GM19328 (cell line): ENCODE data around the gene NR6A1.
"Not testable (repeated sequence)": the region's sequence is repeated elsewhere in the genome, so short reads cannot be mapped to it uniquely, and the experiment has no call there.

Source experiments
- ATAC-seq: cut with Tn5 transposase; IDR thresholded peaks from one replicate; pipeline ENCODE4 v1.9.1; 2021; ENCODE audit warnings: mild to moderate bottlenecking, moderate library complexity; ENCODE audit not compliant: unreplicated experiment

Gene NR6A1

GRCh38 chr9:124621371-124622328 lies 149.5 kb downstream of the NR6A1 start:
- no peak for ATAC-seq

GRCh38 chr9:124618476-124618875 lies 152.6 kb downstream of the NR6A1 start:
- ATAC-seq = no peak

DNA sequence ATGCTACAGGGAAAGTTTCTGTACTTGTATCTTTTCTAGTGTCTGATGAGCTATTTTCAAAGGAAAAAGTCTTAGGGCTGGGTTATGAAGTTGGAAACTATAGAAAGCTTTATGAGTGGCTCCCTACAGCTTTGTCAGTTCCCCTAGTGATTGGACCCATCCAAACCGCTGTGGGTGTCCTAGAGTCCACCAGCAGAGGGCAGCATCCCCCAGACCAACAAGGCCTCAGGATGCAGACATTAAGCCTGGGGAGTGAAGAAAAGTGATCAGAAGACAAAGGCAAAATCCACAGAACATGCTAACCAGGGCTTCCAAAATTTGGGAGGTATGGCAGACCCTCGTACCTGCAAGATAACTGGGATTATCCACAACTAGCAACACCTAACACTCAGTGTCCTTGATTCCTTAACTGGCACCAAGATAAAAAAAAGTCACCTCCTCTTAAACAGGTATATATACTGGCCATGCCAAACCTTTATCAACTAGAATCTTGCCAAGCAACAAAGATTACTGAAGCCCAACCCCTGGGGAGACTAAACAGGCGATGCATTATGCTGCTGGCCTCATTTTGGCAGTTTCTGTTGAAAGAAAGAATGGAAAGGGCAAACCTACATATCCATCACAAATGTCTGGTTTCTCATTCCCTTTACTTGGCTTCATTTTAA lies 153.5 kb downstream of the NR6A1 start:
- ATAC-seq = no peak

GRCh38 chr9:124616961-124617360 lies 154.2 kb downstream of the NR6A1 start:
- ATAC-seq = no peak

GRCh38 chr9:124615840-124616239 lies 155.3 kb downstream of the NR6A1 start:
- not testable (repeated sequence) for ATAC-seq

GRCh38 chr9:124615100-124615742 lies 155.9 kb downstream of the NR6A1 start:
- ATAC-seq = no peak

GRCh38 chr9:124613849-124614248 lies 157.3 kb downstream of the NR6A1 start:
- no peak for ATAC-seq

DNA sequence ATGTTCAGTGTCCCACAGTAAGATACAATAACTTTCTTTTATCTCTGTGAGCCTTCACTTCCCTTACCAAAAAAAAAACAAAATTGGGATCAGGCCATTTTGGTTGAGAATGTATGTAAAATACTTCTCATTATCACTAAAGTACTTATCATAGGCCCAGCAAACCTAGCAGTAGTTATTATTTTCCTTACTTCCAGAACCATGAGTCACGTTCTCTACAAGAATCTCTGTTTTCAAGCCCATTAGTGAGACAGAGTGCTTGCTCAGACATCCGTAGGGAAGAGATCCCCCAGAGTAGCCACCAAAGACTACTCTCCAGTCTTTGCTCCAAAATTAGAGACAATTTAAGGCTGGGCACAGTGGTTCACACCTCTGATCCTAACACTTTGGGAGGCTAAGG lies 160.0 kb downstream of the NR6A1 start:
- no peak for ATAC-seq

DNA sequence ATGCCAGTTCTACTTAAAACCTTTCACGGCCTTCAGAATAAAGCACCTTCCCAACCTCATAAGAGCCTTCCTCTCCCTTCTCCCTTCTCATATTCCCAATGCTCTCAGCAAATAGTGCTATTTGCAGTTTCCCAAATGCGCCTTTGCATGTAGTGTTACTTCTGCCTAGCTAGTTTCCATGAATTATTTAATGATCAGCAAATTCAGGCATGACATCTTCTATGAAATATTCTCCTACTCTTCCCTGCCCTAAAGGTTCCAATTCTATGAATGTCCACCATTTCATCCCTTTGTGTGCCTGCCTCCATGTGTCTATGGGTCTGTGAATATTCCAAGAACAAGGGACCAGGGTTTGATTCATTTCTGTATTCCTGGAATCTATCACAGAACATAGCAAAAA lies 165.1 kb downstream of the NR6A1 start:
- ATAC-seq = no peak

DNA sequence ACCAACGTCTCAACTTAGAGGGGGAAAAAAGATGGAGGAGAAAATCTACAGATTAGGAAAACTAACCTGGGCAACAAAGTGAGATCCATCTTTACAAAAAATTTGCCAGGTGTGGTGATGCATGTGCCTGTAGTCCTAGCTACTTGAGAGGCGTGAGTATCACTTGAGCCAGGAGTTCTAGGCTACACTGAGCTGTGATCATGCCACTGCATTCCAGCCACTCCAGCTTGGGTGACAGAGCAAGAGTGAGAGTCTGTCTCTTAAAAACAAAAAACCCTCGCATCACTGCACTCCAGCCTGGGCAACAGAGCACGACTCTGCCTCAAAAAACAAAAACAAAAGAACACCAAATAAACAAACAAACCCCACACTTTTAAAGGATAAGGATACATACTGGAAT lies 165.9 kb downstream of the NR6A1 start:
- ATAC-seq = no peak

DNA sequence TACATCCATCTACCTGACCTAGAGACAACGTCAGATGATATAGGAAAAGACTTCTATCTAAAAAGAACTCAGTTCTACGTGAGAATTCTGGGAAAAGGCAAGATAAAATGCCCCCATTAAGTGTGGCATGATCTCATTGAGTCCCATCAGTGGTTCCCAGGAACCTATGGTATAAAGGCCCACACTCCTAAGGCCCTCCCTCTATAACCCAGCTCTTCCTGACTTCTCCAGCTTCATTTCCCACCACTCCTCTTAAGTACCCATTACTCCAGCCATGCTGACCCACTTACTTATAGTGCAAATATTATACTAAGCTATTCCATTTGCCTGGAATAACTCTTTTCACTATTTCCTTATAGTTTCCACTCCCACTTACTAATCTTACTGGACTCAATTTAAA lies 168.5 kb downstream of the NR6A1 start:
- ATAC-seq = no peak

GRCh38 chr9:124602204-124602603 lies 168.9 kb downstream of the NR6A1 start:
- ATAC-seq = no peak

GRCh38 chr9:124600407-124600806 lies 170.7 kb downstream of the NR6A1 start:
- ATAC-seq = no peak

DNA sequence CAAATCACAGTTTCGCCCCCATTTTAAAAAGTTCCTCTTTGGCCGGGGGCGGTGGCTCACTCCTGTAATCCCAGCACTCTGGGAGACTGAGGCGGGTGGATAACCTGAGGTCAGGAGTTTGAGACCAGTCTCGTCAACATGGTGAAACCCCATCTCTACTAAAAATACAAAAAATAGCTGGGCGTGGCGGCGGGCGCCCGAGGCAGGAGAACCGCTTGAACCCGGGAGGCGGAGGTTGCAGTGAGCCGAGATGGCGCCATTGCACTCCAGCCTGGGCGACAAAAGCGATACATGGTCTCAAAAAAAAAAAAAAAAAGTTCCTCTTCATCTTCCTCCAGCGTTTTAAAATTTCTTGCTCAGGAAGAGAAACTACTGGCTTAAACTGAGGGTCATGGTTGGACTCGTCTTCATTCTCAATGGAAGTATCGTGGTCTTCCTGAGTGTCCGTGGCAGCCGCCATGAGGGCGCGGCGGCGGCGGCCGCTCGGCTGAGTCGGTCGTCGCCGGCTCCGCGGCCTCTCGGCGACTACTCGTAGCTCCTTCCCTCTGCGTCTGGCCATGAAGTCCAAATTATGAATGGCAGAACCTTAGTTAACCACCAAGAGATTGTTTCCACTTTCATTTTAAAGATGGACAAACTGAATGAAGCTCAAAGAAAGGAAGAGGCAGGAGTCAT lies 171.9 kb downstream of the NR6A1 start:
- no peak for ATAC-seq

DNA sequence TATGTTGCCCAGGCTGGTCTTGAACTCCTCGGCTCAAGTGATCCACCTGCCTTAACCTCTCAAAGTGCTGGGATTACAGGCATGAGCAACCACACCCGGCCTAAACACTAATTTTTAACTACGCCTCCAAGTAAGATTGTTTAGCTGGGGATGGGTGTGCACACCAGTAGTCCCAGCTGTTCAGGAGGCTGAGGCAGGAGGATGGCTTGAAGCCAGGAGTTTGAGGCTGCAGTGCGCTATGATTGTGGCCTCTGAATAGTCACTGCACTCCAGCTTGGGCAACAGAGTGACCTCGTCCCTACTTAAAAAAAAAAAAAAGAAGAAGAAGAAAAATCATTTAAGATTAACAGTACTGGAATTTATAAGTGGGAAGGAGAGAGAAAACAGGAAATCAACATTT lies 173.1 kb downstream of the NR6A1 start:
- ATAC-seq = no peak

- no peak for ATAC-seq
Observed at GRCh38 chr9:124596172-124596839, 174.8 kb downstream of the NR6A1 start.

DNA sequence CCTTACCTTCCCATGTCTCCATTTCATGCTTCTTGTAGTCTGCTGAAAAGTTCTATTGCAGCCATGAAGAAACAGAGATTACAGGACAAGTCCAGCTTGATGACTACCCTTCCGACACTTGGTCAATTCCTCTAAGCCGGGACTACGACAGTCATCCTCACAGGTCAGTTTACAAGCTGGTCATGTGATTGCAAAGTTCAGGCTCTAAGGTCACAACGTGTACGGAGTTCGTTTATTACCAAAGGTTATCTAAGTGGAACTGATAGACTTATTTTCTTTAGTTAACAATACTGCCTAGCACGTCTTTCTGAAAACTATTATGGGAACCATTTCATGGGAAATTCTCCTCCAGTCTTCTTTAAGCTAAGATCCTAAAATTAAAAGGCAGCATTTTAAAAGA lies 175.4 kb downstream of the NR6A1 start:
- ATAC-seq = no peak

- ATAC-seq = no peak
Observed at GRCh38 chr9:124594673-124595072, 176.4 kb downstream of the NR6A1 start.

GRCh38 chr9:124594225-124594624 lies 176.9 kb downstream of the NR6A1 start:
- no peak for ATAC-seq

GRCh38 chr9:124593651-124594058 lies 177.5 kb downstream of the NR6A1 start:
- ATAC-seq = no peak

- no peak for ATAC-seq
Observed at GRCh38 chr9:124593200-124593599, 177.9 kb downstream of the NR6A1 start.
